Stimulated activated CD4-positive, alpha-beta T cell treated with anti-CD3 and anti-CD28 coated beads, Interleukin-12 subunit alpha, Interleukin-12 subunit beta, amount 100 ng/mL, for 24 hours (primary cell): Measurements from ENCODE around the gene PTTG2.

ENCODE experiments used
- DNase-seq, 2 experiments: peaks; one replicate each; pipeline ENCODE4 v3.0.0-alpha.2; 2020; ENCODE audit warnings: low read depth in 2 of 2

The PTTG2 gene

DNA sequence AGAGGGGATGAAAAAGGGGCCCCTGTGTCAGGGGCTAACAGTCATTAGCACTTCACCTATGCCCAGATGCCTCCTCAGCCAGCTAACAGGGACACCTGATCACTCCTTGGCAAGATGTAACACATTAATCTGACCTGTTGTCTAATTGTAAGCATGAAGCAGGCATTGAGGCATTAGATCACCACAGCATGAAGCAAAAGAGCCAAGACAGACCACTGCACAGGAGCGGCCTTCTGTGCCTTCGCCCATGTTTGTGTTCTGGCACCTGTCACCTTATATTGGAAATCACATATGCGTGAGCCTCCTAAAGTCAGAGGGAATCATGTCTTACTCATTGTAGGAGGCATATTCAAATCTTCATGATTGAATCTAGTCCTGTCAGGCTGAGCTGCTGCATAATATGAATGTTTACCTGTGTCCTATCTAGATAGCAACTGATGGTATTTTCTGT, 48.4 kb downstream of the PTTG2 start:
- DNase-seq = no peak

- no peak for DNase-seq
Observed at GRCh38 chr4:38009421-38009820, 49.2 kb downstream of the PTTG2 start.

DNA sequence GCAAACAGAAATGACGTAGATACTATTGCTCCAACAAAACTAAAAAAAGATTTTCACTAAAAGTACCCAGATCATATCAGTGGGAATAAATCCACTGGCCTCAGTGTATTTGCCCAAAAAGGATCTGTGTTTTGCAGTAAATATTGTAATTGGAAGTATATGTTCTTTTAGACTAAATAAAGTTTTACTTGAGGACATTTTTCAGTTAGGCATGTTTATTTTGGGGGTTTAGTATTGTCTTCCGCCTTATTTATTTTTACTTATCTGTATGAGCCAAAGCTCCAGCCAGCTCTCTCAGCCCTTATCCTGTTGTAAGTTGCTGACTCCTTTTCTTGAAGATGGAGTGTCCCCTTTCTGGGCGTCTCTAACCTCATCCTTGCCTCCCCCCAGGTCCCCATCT, 49.8 kb downstream of the PTTG2 start:
- no peak for DNase-seq
